Mucosa of rectum (tissue), 2 donors: ENCODE data around the gene OVOL2.
A peak's percentile ranks its signal among the peaks of the same experiment; 100 is the strongest.
"Not testable (repeated sequence)": the region's sequence is repeated elsewhere in the genome, so short reads cannot be mapped to it uniquely, and the experiment has no call there.

Experiments used
- H3K27ac ChIP-seq, 2 donors: one replicate each; pipeline ENCODE4 v1.7.0; 2013; ENCODE audit warnings: inconsistent platforms in 2 of 2, low read depth in 2 of 2, low read length in 2 of 2
- H3K27me3 ChIP-seq, 2 donors: one replicate each; pipeline ENCODE4 v1.7.0; 2013; ENCODE audit warnings: low read length in 2 of 2; ENCODE audit not compliant: control insufficient read depth in 2 of 2, insufficient read depth in 2 of 2
- H3K36me3 ChIP-seq, 2 donors: one replicate each; pipeline ENCODE4 v1.7.0; 2013; ENCODE audit warnings: low read length in 2 of 2; ENCODE audit not compliant: control insufficient read depth in 2 of 2, insufficient read depth in 2 of 2
- H3K4me1 ChIP-seq, 2 donors: one replicate each; pipeline ENCODE4 v1.7.0; 2013; ENCODE audit warnings: low read length in 2 of 2, mild to moderate bottlenecking in 1 of 2; ENCODE audit not compliant: control insufficient read depth in 2 of 2, insufficient read depth in 2 of 2
- H3K4me3 ChIP-seq, 2 donors: one replicate each; pipeline ENCODE4 v1.7.0; 2013; ENCODE audit warnings: low read length in 2 of 2
- H3K9ac ChIP-seq, 2 donors: one replicate each; pipeline ENCODE4 v1.7.0; 2013; ENCODE audit warnings: low read length in 2 of 2, low read depth in 1 of 2, mild to moderate bottlenecking in 1 of 2
- H3K9me3 ChIP-seq, 2 donors: one replicate each; pipeline ENCODE4 v1.7.0; 2013; ENCODE audit warnings: low read length in 2 of 2; ENCODE audit not compliant: control insufficient read depth in 2 of 2
- donor health status: healthy.
- donor health status: Normal muscosa, but diverticular disease.

Gene OVOL2

GRCh38 chr20:18088841-18089240 is 31.1 kb upstream of the OVOL2 start:
- not testable (repeated sequence) for H3K9ac ChIP-seq, H3K4me1 ChIP-seq, H3K27ac ChIP-seq, H3K9me3 ChIP-seq, H3K36me3 ChIP-seq, H3K4me3 ChIP-seq, H3K27me3 ChIP-seq

DNA sequence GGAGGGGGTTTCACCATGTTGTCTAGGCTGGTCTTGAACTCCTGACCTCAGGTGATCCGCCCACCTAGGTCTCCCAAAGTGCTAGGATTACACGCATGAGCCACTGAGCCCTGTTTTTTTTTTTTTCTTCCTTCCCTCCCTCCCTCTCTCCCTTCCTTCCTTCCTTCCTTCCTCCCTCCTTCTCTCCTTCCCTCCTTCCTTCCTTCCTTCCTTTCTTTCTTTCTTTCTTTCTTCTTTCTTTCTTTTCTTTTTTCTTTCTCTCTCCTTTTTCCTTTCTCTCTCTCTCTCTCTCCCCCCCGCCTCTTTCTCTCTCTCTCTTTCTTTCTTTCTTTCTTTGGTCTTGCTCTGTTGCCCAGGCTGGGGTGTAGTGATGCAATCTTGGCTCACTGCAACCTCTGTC is 30.6 kb upstream of the OVOL2 start:
- H3K27me3 ChIP-seq, H3K36me3 ChIP-seq, H3K4me3 ChIP-seq, H3K4me1 ChIP-seq, H3K27ac ChIP-seq, H3K9me3 ChIP-seq, H3K9ac ChIP-seq: not testable (repeated sequence)

DNA sequence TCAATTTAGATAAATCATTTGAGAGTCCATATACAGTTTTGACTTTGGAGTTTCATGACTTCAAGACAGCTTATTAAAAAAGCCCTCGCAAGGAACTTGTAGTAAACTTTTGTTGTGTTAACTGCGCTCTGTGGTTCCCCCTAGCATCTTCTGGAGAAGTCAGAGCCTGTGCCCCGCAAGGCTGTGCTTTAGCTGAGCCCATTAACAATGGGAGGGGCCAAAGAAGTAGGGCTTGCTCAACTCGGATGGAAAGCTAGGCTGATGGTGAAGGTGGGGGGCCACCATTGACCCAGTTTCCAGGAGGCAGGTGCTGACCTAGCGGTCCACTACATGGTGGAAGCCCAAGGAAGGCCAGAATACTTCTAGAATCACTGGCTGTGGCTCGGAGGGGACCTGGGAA is 29.3 kb upstream of the OVOL2 start:
- H3K4me1 ChIP-seq: peaks cover 0 to 4% of the 10 kb centered on the region in 2 donors
- no peaks in the 10 kb centered on the region for H3K9me3 ChIP-seq
- no peaks in the 10 kb centered on the region for H3K27me3 ChIP-seq

GRCh38 chr20:18080836-18081235 is 23.1 kb upstream of the OVOL2 start:
- not testable (repeated sequence) for H3K27ac ChIP-seq, H3K27me3 ChIP-seq, H3K4me1 ChIP-seq, H3K9me3 ChIP-seq, H3K4me3 ChIP-seq, H3K9ac ChIP-seq, H3K36me3 ChIP-seq

More for the DNA sequence above, 29.3 kb upstream of the OVOL2 start:
- no peaks in the 10 kb centered on the region for H3K36me3 ChIP-seq
- H3K9ac ChIP-seq: no peak overlapping the region
- H3K4me3 ChIP-seq: no peak overlapping the region
- no peak overlapping the region for H3K27ac ChIP-seq

- peaks cover 0 to 6% of the 10 kb centered on the region in 2 donors for H3K4me1 ChIP-seq
- H3K9ac ChIP-seq: no peak overlapping the region
- no peaks in the 10 kb centered on the region for H3K9me3 ChIP-seq
- peaks cover 0 to 2% of the 10 kb centered on the region in 2 donors for H3K27me3 ChIP-seq
- no peak overlapping the region for H3K27ac ChIP-seq
- no peaks in the 10 kb centered on the region for H3K36me3 ChIP-seq
- H3K4me3 ChIP-seq: no peak overlapping the region
Observed at GRCh38 chr20:18079756-18080353, 22.1 kb upstream of the OVOL2 start.

- Histone ChIP-seq H3K4me1 (peaks cover 0 to 6% of the 10 kb centered on the region in 2 donors), H3K36me3 (no peaks in the 10 kb centered on the region), H3K9ac (no peak overlapping the region), H3K4me3 (no peak overlapping the region), H3K27ac (no peak overlapping the region), H3K27me3 (peaks cover 0 to 2% of the 10 kb centered on the region in 2 donors), H3K9me3 (no peaks in the 10 kb centered on the region)
Observed at GRCh38 chr20:18077157-18077556, 19.4 kb upstream of the OVOL2 start.

DNA sequence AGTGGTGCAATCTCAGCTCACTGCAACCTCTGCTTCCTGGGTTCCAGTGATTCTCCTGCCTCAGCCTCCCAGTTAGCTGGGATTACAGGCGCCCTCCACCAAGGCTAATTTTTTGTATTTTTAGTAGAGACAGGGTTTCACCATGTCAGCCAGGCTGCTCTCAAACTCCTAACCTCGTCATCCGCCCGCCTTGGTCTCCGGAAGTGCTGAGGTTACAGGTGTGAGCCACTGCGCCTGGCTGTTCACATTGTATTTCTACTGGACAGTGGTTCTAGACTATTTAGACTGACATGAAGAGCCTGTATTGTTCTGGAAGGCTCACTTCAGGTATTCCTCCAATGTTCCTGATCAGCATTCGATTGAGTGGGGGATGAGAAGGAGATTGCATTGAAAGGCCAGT is 14.8 kb upstream of the OVOL2 start:
- Histone ChIP-seq H3K27ac (no peak overlapping the region), H3K4me1 (peaks cover 0 to 6% of the 10 kb centered on the region in 2 donors), H3K36me3 (no peaks in the 10 kb centered on the region), H3K27me3 (peaks cover 0 to 2% of the 10 kb centered on the region in 2 donors), H3K4me3 (no peak overlapping the region), H3K9ac (no peak overlapping the region), H3K9me3 (no peaks in the 10 kb centered on the region)

DNA sequence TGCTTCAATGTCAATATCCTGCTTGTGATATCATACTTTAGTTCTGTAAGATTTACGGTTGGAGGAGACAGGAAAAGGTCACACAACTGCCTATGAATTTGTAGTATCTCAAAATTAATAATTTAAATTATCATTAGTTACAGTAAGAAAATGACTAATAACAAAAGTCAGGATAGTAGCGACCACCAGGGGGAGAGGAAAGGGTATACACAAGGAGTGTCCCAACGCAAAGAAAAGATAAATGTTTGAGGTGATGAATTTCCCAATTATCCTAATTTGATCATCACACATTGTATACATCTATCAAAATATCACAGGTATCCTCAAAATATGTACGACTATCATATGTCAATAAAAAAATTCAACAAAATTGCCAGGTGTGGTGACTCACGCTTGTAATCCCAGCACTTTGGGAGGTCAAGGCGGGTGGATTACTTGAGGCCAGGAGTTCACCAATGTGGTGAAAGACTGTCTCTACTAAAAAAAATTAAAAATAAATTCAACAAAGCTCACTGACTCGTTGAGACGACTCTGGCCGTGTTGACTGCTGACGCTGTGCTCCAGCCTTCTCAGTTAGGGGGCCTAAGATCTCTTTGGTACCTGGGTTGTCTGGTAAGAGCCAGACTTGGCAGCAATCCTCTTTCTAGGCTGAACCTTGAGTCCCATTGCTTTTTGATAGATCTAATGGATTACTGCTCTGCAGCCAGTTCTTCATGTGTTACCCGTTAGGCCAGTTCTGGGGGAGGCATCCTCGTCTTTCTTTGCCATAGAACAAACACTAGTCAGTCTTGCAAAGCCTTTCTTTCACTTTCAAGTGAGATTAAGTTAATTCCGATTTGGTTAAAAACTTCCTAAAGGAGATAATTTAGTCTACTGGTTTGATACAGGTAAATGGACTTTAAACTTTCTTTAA is 9.0 kb upstream of the OVOL2 start:
- Histone ChIP-seq H3K4me1 (no peaks in the 10 kb centered on the region), H3K9me3 (no peaks in the 10 kb centered on the region), H3K36me3 (no peaks in the 10 kb centered on the region), H3K4me3 (no peak overlapping the region), H3K27ac (no peak overlapping the region), H3K9ac (no peak overlapping the region), H3K27me3 (peaks cover 0 to 4% of the 10 kb centered on the region in 2 donors)

GRCh38 chr20:18063676-18064075 is 6.0 kb upstream of the OVOL2 start:
- H3K27me3 ChIP-seq: peaks cover 2 to 4% of the 10 kb centered on the region in 2 donors
- H3K27ac ChIP-seq: no peak overlapping the region
- H3K9me3 ChIP-seq: no peaks in the 10 kb centered on the region
- no peak overlapping the region for H3K9ac ChIP-seq
- peaks cover 4% of the 10 kb centered on the region in 2 donors for H3K4me1 ChIP-seq
- H3K36me3 ChIP-seq: no peaks in the 10 kb centered on the region
- H3K4me3 ChIP-seq: no peak overlapping the region

GRCh38 chr20:18059603-18060002 is 1.9 kb upstream of the OVOL2 start:
- Histone ChIP-seq H3K27me3 (peaks cover 9 to 11% of the 10 kb centered on the region in 2 donors), H3K4me3 (peak overlapping the region in 1 of 2 donors; percentile 66), H3K27ac (no peak overlapping the region)

More at GRCh38 chr20:18059603-18060002, 1.9 kb upstream of the OVOL2 start:
- H3K9ac ChIP-seq: no peak overlapping the region
- H3K9me3 ChIP-seq: no peaks in the 10 kb centered on the region
- peaks cover 21 to 23% of the 10 kb centered on the region in 2 donors for H3K4me1 ChIP-seq
- H3K36me3 ChIP-seq: no peaks in the 10 kb centered on the region
